Activated CD4-positive, alpha-beta T cell treated with anti-CD3 and anti-CD28 coated beads, Interleukin-2, amount 50 U/mL, for 48 hours (primary cell): ENCODE data around the gene DEXI.
"Not testable (repeated sequence)": the region's sequence is repeated elsewhere in the genome, so short reads cannot be mapped to it uniquely, and the experiment has no call there.

Source experiments
- DNase-seq, 2 experiments: peaks; one replicate each; pipeline ENCODE4 v3.0.0-alpha.2; 2020

DEXI gene

DNA sequence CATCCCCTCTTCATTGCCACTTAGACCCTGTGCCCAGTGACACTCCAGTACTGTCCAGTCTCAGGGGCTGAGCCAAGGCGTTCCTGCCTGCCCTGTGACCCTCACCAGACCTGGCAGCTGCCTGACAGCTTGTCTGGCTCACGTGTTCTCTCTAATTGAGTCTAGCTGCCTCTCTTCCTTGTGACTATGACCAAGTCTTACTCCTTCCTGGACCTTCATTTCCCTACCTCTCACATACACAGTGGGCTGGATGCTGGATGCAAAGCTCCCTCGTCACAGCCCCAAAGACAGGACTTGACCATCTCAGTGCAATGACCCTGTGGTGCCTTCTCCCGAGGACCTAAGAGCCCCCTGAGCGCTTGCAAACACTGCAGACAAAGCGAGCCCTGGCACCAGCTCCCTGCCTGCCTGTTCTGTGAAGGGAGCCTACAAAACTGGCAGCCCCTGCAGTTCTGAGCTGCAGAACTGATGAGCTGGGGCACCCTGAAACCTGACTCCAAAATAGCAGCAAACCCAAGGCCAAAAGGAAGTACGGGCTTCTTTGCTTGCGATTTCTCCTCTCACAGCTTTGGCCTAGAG lies 1.7 kb downstream of the DEXI start:
- no peak for DNase-seq

DNA sequence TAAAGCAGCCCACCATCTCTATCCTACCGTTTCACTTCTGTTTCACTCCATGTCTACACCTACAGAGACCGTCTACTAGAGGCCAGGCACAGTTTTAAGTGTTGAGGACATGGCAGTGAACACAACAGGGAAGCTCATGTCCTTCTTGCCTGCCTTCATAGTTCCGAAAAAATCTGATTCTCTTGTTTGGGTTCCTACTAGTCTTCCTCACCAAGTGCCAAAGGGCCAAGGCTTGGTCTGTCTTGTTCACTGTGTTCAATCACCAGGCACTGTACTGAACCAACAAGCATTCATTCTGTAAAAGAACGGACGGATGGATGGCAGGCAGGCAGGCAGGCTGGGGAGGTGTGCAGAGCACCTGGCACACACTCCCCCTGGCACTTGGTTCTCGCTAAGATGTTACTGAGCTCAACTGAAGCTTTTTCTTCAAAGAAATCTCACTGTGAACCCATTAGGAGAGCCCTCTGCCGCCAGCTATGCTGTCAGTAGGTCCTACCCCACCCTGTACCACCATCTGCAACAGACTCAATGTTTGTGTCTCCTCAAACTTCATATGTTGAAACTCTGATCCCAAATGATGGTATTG lies 2.5 kb downstream of the DEXI start:
- no peak for DNase-seq

DNA sequence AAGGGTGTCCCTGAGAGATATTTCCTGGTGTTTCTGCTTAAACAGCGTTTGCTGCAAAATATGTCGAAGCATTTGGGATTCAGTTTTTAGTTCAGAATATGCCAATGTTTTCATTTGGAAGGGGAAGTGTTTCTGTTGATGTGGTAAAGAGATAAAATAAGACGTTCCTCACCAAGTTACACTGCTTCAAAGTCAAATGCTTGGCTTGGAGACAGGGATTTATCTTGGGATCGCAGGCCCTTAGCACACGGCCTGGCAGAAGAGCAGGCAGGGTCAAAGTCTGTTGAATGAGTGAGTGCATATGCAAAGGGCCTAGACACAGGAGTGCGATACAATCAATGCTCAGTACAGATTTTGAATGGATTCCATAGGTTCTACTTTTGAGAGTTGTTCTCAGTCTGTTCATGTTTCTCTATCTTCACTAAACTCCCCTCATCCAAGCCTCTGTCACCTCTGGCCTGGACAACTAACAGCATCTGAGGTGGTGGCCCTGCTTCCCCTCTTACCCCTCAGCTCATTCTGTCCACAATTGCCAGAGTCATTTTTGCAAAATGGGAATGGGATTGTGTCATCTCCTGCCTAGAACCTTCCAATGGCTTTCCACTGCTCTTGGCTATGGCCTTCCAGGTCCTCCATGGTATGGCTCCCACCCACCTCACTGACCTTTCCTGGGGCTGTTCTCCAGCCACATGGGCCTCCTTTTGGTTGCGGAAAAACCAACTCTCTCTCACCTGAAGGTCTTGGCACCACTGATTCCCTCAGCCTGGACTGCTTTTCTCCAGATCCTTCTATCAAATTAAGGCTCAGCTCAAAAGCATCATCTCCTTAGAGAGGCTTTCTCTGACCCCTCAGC lies 3.2 kb downstream of the DEXI start:
- no peak for DNase-seq

GRCh38 chr16:10938321-10938720 lies 3.9 kb downstream of the DEXI start:
- DNase-seq: peak; percentile 51 to 65

- no peak for DNase-seq
These were observed 5.0 kb downstream of the DEXI start for GRCh38 chr16:10937068-10937859.

DNA sequence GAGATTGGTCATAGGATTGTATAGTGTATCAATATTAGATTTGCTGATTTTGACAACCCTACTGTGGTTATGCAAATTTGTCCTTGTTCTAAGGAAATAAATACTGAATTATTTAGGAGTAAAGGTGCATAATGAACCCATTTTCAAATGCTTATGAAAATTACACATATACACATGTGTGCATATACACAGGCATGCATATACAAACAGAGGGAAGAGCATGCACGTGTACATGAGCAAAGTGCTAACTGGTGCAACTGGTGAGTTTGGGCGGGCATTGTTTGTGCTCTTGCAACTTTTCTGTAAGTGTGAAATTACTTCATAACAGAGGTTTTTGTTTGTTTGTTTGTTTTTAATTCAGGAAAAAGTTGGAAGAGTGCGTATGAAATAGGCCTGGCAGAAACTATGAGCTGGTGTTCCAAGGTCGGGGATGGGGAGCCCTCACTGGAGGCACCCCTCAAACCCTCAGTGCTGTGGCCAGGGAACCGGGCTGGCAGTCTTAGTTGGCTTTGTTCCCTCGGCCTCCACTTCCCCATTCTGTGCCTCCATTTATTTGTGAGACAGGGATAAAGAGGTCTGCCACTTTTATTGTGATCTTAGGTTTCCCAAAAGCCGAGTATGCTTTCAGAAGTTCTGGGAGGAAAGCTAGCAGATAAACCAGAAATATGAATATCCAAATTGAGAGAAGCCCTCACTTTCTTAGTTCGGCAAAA lies 5.8 kb downstream of the DEXI start:
- no peak for DNase-seq

- DNase-seq: no peak
These were observed 6.9 kb downstream of the DEXI start for GRCh38 chr16:10935226-10935915.

DNA sequence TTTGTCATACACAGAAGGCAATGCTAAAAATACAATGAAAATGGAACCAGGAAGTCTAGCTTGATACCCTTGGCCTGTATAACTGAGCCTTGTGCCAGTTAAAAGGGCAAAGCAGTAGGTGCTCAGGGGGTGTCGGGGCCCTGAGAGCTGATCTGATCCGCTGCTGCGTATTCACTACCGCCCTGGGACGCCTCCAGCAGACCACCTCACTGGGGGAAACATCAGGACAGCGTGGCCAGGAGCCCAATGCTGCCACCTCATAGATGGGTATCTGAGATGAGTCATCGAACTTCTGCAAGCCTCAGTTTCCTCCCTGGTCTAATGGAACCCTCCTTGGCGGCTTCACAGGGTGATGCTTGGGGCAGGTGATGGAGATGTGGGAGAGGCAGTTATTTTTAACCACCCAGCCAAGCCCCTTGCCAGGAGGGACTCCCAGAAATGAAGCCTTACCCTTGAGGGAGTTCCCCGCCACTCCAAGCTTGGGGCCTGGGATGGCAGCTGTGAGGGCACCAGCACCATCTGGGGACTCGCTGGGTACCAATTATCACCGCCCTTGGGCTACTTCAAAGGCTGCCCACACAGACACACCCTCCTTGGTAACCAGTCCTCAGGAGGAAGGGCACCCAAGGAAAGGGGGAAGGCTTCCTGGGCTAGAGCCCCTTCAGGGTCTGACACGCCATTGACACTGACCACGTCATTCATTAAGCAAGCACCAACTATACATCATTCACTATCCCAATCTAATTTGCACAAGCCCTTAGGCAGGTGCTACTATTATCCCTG lies 7.8 kb downstream of the DEXI start:
- DNase-seq: no peak

- DNase-seq: no peak
These were observed 8.4 kb downstream of the DEXI start for GRCh38 chr16:10933865-10934264.

- DNase-seq: no peak
These were observed 9.1 kb downstream of the DEXI start for GRCh38 chr16:10932959-10933710.

DNA sequence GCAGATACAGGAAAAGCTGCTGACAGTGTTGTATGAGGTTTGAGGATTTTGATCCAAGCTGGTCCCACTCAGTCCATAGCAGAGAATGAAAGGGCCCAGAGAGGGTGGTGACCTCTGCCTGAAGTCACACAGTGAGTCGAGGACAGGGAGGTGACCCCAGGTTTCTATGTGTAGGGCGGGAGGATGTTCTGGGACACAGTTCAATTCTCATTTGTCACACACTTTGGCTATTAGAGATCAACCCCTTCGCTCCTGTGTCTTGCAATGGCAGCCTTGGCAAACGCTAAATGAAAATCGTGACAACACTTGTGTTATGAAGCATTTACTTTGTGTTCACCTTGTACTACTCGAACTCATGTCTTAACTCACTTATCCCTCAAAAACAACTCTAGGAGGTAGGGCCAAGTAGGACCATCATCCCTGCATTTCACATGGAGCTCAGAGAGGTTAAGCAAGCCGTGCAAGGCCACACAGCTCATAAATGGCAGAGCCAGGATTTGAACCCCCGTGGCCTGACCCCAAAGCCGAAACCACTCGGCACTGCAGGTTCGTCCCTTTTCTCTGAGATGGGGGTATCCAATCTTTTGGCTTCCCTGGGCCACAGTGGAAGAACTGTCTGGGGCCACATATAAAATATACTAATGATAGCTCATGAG lies 10.2 kb downstream of the DEXI start:
- no peak for DNase-seq

DNA sequence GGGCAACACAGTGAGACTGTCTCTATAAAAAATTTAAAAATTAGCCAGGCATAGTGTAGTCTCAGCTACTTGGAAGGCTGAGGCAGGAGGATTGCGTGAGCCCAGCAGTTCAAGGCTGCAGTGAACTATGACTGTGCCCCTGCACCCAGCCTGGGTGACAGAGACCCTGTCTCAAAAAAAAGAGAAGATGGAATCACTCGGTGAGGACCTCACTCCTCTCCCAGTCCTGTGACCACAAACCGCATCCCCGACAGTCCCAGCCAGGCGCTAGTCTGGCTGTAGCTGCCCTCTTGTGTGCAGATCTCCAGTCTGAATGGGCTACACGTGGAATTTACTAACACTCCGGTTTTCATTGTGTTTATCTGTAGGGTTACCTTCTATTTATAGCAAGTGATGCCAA lies 11.1 kb downstream of the DEXI start:
- DNase-seq: no peak

DNA sequence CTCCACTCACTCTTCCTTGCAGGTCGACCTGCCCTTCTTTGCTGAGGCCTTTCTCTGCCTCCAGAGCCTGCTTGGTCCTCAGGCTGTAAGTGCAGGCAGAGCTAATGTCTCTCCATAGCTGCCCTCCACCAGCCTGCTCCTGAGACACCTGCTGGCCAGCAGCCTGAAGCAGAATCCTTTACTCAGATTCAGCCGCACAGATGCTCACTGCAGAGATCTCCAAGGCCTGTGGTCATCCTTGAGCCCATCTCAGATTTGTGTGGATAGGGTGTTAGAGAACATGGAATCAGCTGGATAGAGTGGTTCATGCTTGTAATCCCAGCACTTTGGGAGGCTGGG lies 11.5 kb downstream of the DEXI start:
- DNase-seq: no peak

GRCh38 chr16:10929853-10930754 lies 12.2 kb downstream of the DEXI start:
- DNase-seq: no peak

GRCh38 chr16:10929097-10929496 lies 13.2 kb downstream of the DEXI start:
- DNase-seq: not testable (repeated sequence)

DNA sequence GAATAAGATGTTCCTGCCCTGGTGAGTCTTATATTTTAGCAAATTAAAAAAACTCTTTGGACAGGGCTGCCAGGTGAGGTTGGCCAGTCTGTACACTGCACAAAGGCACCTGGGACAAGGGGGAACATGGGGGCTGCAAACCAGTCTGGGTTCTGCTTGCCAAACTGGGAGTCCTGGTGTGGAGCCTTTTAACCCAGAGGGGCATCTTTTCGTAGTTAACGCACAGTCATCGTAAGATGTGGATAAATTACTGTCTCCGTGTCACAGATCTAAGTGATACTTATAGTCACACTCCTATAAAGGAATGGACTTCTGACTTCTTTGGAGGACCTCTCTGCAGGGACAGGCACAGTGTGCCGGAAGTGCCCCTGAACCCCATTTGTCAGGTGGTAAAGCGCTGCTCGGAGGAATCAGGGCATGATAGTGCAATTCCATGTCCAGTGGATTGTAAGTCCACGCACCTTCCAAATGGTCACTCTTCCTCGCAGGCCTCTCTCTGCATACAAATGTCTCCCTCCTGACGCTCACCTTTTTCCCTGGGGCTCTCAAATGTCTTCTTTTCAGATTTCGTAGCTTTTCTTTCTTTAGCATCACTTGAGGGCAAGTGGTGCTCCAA lies 14.7 kb downstream of the DEXI start:
- DNase-seq: no peak

DNA sequence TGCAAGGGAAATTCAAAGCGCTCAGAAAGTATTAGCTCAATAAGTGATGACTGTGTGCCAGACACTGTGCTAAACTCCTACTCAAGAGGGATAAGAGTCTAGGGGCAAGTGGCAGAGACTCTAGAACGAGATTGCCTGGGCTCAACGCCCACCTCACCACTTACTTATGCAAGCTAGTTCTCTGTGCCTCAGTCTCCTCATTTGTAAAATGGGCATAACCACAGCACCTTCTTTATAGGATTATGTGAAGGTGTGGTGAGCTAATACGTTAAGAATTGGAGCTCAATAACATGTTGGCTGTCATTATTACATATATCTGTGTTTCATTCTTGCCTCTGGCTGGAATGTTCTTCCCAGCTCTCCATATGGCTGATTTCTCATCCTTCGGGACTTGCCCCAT lies 15.4 kb downstream of the DEXI start:
- DNase-seq: no peak

DNA sequence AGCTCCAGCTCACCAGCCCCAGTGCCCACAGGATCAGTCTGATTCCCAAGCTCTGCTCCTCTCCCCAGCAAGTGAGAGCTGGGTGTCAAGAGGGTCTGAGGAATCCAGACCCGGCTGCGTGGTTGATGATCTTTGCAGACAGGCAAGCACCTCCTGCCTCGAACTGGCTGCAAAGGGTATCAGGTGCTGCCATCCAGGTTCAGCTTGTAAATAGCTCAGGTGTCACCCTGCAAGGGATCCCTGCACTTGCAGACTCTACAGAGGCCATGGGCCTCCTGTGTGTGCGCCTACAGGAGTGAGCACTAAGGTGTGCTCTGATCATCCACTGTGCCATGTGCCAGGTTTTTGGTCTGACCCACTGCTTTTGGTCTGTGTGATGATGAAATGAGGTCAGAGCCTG lies 16.2 kb downstream of the DEXI start:
- DNase-seq: no peak

DNA sequence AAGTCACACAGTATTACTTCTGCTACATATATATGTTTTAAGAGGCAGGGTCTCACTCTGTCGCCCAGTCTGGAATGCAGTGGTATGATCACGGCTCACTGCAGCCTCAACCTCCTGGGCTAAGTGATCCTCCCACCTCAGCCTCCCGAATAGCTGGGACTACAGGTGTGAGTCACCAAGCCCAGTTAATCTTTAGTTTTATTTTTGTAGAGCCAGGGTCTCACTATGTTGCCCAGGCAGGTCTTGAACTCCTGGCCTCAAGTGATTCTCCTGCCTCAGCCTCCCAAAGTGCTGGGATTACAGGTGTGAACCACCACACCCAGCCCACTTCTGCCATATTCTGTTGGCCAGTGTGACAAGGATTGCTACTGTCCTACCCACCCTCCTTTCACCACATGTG lies 17.0 kb downstream of the DEXI start:
- DNase-seq: not testable (repeated sequence)
